Activated T-helper 1 cell treated with Interleukin-2 at 50 U/mL for 16 hours (primary cell): ENCODE measurements around the gene PFDN6.
"Not testable (repeated sequence)": the region's sequence is repeated elsewhere in the genome, so short reads cannot be mapped to it uniquely, and the experiment has no call there.

Experiments
- DNase-seq: peaks from one replicate; pipeline ENCODE4 v3.0.0-alpha.2; 2020; ENCODE audit warnings: low read depth

Gene PFDN6

DNA sequence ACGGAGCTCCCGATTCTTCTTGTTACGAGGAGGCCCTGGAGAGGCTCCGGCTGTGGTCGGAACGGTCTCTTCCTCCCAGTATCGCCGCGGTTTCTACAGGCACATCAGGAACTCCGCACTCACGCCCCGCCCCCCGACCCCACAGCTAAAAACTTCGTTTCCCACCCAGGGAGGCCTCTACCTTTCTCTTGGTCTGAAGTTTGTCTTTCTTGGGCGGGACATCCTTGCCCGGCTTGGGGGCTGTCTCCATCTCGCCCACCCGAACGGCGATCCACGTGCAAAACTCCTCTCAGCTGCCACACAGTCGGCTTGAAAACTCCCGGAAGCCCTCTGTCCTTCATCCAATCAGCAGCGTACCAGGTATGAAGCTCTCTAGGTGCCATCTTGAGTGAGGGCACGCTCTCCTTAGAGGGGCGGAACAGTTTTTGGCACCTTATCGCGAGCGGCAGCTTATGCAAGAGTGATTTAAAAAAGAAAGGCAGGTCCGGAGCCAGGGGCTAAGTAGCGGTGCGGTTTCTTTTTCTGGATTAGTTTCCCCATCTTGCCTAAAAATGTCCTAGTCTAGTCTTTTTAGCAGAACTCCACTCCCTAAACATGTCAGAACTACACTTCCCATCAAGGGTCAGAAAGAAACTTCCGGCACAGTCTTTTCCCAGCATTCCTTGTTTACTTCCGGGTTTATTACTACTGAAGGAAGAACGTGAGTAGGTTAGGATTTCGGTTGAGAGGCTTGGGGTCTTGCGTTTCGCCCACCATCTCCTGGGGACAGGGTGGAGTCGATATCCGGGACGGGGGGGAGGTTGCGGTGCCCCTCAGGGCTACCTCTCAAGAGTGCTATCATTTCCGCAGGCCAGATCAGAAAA is at the start of gene PFDN6, which contains the start of gene WDR46:
Gene PFDN6, plus strand, starts transcription at position 681 of the 863 bp plus-strand sequence. CDS start 256 bp downstream, outside the sequence.
Gene WDR46, minus strand, starts transcription at position 319 of the 863 bp plus-strand sequence. Its CDS starts 69 bp downstream, at position 250.
- peak; percentile 60 for DNase-seq

DNA sequence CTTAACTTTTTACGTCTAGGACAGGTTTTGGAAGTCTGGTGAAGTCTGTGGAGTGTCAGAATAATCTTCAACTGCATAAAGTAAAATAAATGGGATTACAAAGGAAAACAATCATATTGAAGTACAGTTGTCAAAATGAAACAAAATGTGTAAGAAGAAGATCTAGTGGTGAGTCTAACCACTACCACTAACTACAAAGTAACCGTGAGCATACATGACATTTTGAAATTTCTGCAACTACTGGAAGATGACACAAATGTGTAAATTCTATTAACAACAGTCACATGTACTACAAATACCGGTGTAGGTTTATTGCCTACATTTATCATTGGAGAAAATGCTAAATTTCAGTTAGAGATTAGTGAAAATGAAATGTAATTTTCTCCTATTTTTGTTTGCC is 47.4 kb upstream of the PFDN6 start:
- no peak for DNase-seq

DNA sequence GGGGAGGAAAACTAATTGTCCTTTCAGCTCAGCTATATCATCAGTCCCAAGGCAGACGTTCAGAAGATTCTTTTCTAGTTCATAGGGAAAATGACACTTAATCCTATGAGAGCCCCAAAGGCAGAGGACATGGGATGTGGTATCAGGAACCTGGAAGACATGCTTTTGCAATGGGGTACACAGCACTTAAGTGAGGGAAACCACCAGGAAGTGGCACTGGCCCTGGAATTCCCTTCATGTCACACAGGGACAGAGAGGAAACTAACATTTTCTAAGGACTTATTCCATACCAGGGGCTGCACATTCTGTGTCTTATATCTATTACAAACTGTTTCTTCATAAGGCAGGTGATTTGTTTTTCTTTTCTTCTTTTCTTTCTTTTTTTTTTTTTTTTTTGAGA is 45.9 kb upstream of the PFDN6 start:
- DNase-seq: no peak

DNA sequence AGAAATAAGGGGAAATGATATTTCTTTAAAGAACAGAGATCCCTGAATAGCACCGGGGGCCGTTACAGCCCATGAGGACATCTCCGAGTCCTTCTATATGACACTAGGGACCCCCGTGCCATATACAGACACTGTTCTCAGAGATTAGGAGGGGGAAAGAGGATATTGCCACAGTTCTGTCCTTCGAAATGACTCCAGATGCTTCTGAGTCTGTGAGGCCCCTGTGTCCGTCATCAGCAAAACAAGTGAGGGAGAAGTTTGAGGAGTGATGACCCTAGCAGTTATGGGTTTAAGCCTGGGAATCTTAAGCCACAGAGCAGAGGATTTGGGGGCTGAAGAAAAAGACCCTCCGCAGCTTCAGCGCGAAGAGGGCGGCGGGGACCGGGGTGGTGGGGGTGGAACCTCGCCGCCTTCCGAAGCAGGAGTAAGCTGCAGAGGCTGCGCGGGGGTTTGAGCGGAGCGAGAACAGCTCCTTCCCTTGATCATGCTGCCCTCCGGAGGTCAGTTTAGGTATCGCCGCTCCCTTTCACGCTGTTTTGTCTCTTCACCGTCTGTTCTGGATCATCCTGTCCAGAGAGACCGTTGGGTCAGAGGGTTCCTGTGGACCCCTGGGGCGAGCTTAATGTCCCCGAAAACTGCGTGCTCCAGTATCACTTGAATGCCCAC is 41.3 kb upstream of the PFDN6 start:
- peak; percentile 82 for DNase-seq

DNA sequence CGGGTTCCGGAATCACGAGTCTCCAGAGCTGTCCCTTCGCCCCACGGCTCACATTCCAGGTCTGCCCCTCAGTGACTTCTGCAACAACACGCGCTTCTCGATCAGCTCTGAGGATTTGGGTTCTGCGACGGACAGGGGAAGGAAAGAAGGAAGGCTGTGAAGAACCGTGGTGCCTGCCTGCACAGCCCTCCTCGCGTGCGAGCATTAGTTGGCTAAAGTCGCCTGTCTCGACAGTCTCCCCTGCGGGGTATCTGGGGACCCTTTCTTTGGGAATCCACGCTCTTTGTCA is 40.8 kb upstream of the PFDN6 start:
- DNase-seq: peak; percentile 7

DNA sequence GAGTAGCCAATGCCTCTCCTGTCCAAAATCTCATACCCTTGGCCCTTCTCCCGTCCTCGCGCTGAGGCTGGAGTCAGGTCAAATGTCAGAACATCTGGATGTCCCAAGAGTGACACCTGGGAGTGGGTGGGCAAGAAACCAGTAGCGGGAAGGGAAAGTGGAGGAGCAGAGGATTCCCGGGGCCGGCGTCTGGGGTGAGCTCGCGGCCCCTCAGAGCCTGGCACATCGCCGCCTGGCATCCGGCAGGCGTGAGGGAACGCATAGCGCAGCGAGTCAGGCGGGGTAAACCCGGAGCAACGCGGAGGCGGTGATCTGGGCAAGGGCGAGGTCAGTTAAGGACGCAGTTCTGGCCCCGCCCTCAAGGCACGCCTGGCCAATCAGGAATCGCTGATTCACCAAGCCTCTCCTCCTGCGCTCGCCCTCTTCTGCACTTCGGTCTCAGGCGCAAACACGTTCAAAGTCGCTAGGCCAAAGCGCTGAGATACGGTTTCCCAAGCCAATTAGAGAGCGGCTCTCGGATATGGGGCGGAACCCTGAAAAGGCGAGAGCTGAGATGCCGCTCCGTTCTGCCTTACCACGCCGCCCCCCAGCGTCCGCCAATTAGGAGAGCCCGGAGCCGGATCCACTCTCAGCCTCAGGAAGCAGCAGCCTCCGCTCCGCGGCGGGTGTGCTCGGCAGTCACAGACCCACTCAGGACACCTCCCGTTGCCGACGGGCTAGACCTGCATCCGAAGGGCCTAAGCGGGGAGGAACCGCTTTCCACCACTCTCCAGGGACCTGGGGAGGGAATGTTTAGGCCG is 40.3 kb upstream of the PFDN6 start:
- peak; percentile 91 for DNase-seq

DNA sequence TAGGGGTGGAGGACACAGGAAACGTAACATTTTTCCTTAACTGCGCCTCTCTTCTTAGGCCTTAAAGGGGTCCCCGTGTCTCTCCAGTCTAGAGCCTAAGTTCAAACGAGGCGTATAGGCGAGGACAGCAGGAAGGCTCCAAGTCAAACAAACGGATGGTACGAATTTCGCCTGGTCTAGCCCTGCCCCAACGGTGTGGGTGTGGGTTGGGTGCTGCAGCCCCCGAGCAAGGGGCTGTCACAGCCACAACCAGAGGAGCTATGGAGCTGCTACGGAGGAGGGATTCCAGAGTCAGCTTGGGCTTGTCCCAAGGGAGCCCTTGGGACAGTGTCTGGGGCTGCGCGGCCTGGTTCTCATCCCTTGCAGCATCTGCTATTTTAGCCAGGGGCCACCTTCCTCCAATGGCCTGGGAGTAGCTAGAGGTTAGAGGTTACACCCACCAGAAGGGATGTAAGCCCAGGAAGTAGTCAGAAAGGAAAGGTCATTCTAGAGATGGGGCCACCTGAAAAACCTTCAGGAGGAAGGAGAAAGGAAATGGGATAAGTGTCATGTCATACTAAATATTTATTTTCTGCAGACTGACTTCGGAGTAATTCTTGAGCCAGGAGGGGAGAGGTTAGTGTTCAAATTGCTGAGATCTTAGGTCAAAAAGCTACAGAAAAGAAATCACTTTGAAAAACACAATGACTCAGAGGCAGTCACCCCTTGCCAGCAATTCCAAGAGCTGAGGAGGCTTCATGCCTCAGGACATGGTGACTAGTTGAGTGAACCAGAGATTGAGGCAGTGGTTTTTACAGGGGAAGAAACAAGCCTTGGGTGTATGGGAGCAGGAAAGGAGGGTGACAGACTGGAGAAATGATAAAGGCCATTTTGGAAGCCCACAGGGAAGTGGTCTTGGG is 39.4 kb upstream of the PFDN6 start:
- DNase-seq: no peak

DNA sequence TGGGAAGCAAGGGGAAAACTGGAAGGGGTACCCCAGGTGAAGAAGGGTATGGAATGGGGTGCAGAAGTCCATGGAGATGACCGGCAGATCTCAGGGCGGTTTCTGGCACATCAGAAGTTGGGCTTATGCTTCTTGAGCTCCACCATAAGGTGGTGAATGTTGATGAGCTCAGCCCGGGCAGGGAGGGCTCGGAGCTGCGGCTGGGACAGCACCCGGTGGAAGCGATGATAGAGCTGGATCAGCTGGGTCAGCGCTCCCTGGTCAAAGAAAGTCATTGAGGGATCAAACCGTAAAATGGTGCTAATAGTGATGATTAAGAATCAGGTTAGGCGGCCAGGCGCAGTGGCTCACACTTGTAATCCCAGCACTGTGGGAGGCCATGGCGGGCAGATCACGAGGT is 38.7 kb upstream of the PFDN6 start:
- DNase-seq: no peak

DNA sequence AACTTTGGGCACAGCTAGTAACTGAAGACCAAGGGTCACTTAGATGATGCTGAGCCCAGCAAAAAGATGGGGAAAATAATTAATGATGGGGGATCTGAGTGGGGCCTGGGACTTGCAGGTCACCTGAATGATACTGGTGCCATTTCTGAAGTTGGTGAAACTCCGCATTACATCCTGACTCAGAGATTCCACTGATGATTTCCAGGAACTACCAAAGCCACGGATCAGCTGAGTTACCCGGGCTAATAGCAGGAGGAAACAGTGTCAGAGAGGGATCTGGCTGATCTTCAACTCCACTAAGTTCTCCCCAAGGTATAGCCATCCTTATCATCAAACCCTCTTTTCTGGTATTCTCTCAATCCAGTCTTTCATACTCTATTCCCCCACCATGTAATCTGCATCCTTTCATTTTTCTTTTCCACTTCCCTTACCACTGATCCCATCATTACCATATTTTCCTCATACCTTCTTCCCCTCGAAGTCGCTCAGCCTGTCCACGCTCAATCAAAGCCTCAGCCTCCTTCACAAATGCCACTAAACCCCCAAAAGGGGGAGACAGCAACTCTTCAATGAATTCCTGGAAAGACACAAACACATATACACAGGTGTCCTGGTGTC is 37.9 kb upstream of the PFDN6 start:
- no peak for DNase-seq

DNA sequence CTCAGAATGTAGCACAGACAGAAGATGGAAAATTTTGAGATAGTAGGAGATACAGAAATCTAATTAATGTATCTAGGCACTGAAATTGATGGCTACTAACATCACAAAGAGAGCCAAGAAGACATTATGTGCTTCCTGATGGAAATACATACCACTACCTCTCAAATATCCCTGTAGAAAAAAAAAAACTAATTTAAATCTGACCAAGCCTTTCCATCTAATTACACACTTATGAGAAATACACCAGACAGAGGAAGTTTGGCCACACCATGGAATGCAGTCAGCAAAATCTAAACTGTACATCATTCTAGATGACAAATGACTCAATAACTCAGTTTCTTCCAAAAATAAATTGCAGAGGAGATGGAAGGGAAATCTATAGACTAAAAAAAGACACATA is 36.6 kb upstream of the PFDN6 start:
- DNase-seq: no peak

DNA sequence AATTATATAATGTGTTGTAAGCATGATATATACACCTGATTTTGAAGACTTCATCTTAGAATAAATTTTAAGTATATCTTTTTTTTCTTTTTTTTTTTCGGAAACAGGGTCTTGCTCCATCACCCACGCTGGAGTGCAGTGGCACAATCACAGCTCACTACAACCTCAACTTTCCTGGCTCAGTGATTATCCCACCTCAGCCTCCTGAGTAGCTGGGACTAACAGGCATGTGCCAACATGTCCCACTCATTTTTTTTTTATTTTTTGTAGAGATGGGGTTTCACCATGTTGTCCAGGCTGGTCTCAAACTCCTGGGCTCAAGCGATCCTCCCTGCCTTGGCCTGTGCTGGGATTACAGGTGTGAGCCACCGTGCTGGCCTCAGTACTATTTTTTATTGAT is 34.8 kb upstream of the PFDN6 start:
- no peak for DNase-seq

DNA sequence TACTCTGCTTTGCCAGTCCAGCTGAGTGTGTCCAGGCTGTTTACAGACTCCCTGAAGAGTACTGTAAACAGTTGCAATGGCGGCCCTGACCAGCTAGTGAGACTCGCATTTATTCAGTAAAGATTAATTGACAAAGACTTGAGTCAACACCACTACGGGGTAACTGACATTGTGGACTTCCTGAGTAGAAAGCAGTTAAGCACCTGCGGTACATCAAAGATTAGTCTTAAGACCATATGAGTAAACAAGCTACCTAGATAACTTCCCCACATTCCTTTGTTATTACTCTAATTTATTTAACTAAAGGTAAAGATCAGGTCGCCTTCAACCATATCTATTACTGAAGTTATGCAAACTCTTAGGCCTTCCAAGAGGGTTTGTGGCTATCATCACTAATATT is 30.4 kb upstream of the PFDN6 start:
- no peak for DNase-seq

DNA sequence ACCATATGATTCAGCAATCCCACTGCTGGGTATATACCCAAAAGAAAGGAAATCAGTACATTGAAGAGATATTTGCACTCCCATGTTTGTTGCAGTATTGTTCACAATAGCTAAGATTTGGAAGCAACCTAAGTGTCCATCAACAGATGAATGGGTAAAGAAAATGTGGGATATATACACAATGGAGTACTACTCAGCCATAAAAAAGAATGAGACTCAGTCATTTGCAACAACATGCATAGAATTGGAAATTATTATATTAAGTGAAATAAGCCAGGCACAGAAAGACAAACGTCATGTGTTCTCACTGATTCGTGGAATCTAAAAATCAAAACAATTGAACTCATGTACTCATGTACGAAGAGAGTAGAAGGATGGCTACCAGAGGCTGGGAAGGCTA is 26.9 kb upstream of the PFDN6 start:
- DNase-seq: not testable (repeated sequence)

DNA sequence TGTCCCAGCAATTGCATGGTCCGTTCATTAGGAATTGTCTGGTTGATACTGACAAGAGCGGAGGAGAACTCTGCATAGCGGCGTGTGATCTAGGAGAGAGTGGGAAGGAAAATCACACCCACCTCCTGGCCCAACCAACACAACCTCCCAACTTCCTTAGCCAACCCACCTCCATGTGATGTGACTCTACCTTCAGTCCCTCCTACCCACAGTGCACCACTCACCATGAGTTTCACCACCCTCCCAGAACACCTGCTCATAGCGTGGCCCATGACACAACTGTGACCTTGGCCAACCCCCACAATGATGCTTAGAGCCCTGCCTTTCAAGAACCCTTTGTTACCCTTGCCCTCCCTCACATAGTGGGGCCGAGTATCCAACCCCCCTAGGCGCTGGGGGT is 25.4 kb upstream of the PFDN6 start:
- no peak for DNase-seq

DNA sequence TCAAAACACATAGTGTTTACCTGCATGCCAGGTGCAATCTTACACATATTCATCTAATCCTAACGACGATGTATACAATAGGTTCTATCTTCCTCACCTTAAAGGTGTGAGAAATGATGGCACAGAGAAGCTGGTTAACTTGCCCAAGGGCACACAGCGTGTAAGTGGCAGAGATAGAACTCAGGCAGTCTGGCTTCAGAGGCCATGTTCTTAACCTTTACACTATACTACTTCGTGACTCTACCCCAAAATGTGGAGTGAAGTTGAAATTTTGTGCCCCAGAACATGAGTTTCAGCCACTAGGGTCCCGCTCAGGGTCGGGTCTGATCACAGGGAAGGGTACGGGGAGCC is 18.3 kb upstream of the PFDN6 start:
- no peak for DNase-seq

DNA sequence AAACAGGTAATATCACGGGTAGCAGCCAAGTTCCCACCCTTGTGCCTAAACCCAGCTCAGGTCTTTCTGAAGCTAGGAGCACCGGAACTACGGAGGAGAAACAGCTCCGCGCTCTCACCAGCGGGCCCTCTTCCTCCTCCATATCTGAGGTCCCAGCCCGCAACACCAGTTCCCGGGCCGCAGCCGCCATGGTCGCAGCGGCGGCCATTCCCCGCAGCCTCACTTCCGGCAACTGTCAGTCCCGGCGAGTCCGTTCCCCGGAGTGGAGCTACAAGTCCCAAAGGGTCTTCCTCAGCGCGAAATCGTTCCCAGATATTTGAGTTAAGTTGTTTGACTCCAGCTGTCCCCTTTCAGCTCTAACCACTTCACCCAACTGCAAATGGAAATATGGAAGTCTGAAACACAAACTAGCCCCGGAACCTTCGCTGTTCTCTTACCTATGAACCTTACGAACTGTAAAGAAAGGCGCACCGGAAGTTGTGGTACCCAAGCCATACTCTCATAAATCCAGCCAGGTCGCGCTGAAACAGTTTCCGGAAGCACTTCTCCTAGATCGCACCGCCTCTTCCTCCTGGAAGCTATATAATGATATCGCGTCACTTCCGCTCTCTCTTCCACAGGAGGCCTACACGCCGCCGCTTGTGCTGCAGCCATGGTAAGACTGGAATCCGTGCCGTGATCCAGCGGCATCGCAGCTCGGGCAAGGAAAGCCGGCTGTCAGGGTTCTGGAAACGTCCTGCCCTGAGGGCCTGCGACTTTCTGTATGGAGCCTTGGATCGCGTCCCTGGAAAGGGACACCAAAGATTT is 17.7 kb upstream of the PFDN6 start, which contains the start of the genes RPS18 and VPS52:
Gene RPS18, plus strand, starts transcription at position 608 of the 807 bp plus-strand sequence. Its CDS starts 45 bp downstream, at position 653.
Gene VPS52, minus strand, starts transcription at position 409 of the 807 bp plus-strand sequence. Its CDS starts 201 bp downstream, at position 208.
- DNase-seq: peak; percentile 81

DNA sequence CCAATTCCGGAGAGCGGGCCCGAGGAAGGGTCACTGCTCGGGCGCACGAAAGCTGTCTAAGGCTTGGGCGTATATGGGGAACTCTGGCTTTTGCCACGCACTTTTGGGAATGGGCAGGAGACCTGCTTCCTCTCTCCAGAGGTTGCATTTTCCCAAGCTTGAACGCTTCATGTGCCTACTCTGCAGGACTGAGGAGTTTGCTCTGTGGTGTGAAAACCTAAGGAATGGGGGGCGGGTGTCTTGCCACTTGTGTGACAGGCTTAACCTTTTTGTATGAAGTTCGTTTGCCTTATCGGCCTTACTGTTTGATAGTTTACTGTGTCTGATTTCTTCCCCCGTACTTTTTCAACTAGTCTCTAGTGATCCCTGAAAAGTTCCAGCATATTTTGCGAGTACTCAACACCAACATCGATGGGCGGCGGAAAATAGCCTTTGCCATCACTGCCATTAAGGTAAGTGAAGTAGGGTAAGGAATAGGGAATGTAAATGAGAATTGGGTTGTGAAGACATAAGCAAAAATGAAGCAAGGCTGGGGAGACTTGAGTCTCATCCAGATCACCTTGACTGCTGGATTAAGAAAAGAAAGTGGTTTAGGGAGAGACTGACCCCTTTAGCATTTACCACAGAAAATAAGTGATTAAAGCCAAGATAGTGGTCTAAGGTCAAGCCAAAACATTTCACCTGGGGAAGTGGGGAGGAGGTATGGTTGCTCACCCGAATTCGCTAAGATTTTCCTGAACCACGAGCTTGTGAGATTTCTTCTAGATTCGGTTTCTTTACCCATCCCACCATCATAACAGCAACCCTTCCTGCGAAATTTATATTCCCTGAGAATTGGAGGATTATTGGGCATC is 16.9 kb upstream of the PFDN6 start:
- DNase-seq: no peak

DNA sequence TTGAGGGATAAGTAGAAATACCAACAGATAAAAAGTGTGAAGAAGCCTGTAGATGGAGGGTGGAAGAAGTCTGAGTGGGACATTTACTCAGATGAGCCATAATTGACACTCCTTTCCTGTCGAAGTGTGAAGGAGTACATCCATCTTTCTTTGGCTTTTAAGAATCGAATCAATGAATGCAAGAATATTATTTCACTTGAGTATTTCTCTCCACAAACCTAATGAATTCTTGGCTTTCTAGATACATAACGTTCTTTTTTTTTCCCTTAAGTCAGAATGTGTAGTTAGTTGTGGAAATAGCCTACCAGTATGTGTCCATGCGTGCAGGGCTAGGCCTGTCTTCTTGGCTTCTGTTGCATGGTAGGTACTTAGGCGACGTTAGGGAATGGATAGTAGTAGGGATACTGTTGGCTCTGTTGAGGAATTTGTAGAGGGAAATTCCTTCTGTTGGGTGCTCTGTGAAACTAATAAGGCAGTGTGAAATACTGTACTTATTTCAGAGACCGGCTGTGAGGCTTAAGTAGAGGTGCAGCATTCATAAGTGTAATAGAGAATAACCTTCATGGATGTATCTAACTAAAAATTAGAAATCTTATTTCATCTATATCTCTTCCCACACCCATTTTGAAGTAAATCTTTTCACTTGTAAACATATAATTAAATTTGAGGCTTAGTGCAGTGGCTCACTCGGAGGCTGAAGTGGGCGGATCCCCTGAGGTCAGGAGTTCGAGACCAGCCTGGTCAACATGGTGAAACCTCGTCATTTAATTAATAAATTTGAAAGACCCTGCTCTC is 16.1 kb upstream of the PFDN6 start:
- no peak for DNase-seq
